Measurements from ENCODE around the gene LRRN3. TPM values are rescaled to one million over a fixed set of nuclear protein-coding genes. Genes with fewer than 3 reads are reported as not detected.

The LRRN3 gene
- total and polyA plus RNA-seq, 2 donors from 2014 or later: 0.54 to 1.1 TPM

DNA sequence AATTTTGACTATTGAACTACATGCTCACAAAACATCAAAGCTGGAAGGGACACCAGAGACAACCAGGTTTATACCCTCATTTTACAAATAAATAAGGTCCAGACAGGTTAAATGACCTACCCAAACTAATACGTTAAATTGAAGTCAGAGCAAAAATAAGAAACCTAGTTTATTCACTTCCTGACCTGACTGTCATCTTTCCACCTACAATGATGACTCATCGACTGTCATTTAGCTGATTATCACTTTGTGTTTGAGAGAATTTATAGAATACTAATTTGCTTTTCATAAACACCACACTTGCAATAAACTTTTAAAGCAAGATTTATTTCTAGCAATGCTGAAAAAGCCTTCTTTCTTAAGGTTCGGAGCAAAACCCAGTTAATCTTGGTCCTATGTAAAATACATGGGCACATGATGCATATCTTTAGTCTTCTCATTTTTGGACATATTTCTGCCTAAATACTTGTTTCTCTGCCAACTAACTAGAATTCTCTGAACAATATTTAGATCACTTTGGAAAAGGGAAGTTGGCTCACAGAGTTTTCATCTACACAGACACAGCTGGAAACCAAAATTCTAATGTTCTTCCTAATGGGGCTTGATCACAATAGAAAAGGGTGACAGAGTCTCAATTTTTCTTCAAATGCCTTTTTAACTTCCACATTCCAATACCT lies 16.7 kb upstream of the LRRN3 start:
- Histone ChIP-seq H3K4me3 (ENCODE audit: low read length in 3 of 3) (no peak overlapping the region), H3K9ac (ENCODE audit: low read length in 3 of 3) (no peak overlapping the region), H3K27me3 (ENCODE audit: control insufficient read depth, insufficient read depth, low read length) (no peaks in the 10 kb centered on the region), H3K27ac (ENCODE audit: low read depth in 2 of 2, low read length in 2 of 2) (no peak overlapping the region), H3K9me3 (ENCODE audit: control insufficient read depth in 2 of 3, insufficient read depth in 1 of 3, low read length in 3 of 3) (no peaks in the 10 kb centered on the region), H3K4me1 (ENCODE audit: control insufficient read depth in 2 of 3, insufficient read depth in 2 of 3, low read depth in 1 of 3, low read length in 3 of 3) (no peaks in the 10 kb centered on the region), H3K36me3 (ENCODE audit: control insufficient read depth in 2 of 3, insufficient read depth in 3 of 3, low read length in 3 of 3) (no peaks in the 10 kb centered on the region)
- DNase-seq (no peak), FAIRE-seq (no peak)
- intact Hi-C loops (cut with DNase I): no loop called here
- TF ChIP-seq, protein P1, sequence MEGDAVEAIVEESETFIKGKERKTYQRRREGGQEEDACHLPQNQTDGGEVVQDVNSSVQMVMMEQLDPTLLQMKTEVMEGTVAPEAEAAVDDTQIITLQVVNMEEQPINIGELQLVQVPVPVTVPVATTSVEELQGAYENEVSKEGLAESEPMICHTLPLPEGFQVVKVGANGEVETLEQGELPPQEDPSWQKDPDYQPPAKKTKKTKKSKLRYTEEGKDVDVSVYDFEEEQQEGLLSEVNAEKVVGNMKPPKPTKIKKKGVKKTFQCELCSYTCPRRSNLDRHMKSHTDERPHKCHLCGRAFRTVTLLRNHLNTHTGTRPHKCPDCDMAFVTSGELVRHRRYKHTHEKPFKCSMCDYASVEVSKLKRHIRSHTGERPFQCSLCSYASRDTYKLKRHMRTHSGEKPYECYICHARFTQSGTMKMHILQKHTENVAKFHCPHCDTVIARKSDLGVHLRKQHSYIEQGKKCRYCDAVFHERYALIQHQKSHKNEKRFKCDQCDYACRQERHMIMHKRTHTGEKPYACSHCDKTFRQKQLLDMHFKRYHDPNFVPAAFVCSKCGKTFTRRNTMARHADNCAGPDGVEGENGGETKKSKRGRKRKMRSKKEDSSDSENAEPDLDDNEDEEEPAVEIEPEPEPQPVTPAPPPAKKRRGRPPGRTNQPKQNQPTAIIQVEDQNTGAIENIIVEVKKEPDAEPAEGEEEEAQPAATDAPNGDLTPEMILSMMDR (IDR thresholded peaks at IDR 0.05; ENCODE audit: borderline replicate concordance, extremely low read depth, insufficient read depth): no peak

DNA sequence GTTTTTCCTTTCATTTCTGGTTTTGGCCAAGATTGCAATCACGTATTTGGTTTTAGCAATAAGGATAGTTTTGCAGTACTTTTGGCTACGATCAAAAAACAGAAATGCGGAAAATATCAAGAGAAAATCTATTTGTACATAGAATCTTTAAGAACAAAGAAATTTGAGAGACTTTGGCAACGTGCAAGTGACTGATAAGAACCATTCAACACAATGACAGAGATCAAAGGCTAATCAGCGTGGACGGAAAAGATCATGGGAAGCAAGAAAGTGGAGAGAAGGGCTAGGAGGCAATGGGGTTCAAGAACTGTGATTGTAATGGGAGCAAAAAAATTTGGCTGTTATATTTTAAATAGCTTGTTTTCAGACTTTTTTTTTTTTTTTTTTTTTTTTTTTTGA lies 16.2 kb upstream of the LRRN3 start:
- H3K27me3 ChIP-seq (ENCODE audit: control insufficient read depth, insufficient read depth, low read length): no peaks in the 10 kb centered on the region
- DNase-seq (no peak), FAIRE-seq (no peak)
- TF ChIP-seq, protein P1 (IDR thresholded peaks at IDR 0.05; ENCODE audit: borderline replicate concordance, extremely low read depth, insufficient read depth): no peak
- H3K36me3 ChIP-seq (ENCODE audit: control insufficient read depth in 2 of 3, insufficient read depth in 3 of 3, low read length in 3 of 3): no peaks in the 10 kb centered on the region
- H3K9ac ChIP-seq (ENCODE audit: low read length in 3 of 3): no peak overlapping the region
- H3K4me1 ChIP-seq (ENCODE audit: control insufficient read depth in 2 of 3, insufficient read depth in 2 of 3, low read depth in 1 of 3, low read length in 3 of 3): no peaks in the 10 kb centered on the region
- no peak overlapping the region for H3K4me3 ChIP-seq (ENCODE audit: low read length in 3 of 3)
- H3K9me3 ChIP-seq (ENCODE audit: control insufficient read depth in 2 of 3, insufficient read depth in 1 of 3, low read length in 3 of 3): no peaks in the 10 kb centered on the region
- no peak overlapping the region for H3K27ac ChIP-seq (ENCODE audit: low read depth in 2 of 2, low read length in 2 of 2)
- intact Hi-C loops (cut with DNase I): no loop called here

DNA sequence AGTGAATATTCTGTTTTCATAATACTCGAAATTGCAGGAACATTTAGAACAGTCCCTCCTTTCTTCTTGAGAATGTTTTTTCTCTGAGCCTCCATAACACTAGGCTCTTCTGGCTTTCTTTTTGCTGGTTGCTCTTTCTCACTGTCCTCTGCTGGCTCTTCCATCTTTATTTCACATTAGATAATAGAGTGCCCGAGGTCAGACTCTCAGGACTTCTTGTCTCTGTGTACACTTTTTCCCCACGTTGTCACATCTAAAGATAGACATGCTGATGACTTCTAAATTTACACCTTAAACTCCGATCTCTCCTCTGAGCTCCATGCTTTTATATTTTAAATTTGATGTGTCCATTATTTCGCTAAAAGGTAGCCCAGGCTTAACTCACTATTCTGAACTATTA lies 15.4 kb upstream of the LRRN3 start:
- H3K27ac ChIP-seq (ENCODE audit: low read depth in 2 of 2, low read length in 2 of 2): no peak overlapping the region
- intact Hi-C loops (cut with DNase I): no loop called here
- DNase-seq (no peak), FAIRE-seq (no peak)
- H3K9me3 ChIP-seq (ENCODE audit: control insufficient read depth in 2 of 3, insufficient read depth in 1 of 3, low read length in 3 of 3): no peaks in the 10 kb centered on the region
- H3K4me1 ChIP-seq (ENCODE audit: control insufficient read depth in 2 of 3, insufficient read depth in 2 of 3, low read depth in 1 of 3, low read length in 3 of 3): no peaks in the 10 kb centered on the region
- H3K4me3 ChIP-seq (ENCODE audit: low read length in 3 of 3): no peak overlapping the region
- no peak overlapping the region for H3K9ac ChIP-seq (ENCODE audit: low read length in 3 of 3)
- TF ChIP-seq, protein P1 (IDR thresholded peaks at IDR 0.05; ENCODE audit: borderline replicate concordance, extremely low read depth, insufficient read depth): no peak
- no peaks in the 10 kb centered on the region for H3K36me3 ChIP-seq (ENCODE audit: control insufficient read depth in 2 of 3, insufficient read depth in 3 of 3, low read length in 3 of 3)
- H3K27me3 ChIP-seq (ENCODE audit: control insufficient read depth, insufficient read depth, low read length): no peaks in the 10 kb centered on the region

DNA sequence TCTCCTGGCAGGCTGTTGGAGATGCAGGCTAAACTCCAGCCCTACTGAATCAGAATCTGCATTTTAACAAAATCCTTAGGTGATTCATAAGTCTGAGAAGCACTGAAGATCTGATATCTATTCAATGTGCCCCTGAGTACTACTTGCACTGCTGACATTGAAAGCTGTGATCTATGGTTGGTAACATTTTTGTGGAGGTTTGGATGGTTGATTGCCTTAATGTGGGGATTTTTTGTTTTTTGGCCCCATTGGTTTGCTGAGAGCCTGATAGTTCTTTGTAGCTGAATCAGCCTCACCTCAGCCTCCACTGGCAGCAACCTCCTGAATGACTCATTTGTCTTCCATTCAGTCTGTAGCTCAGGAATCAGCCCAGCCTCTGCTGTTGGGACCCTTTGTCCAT lies 14.7 kb upstream of the LRRN3 start:
- Histone ChIP-seq H3K4me1 (ENCODE audit: control insufficient read depth in 2 of 3, insufficient read depth in 2 of 3, low read depth in 1 of 3, low read length in 3 of 3) (no peaks in the 10 kb centered on the region), H3K4me3 (ENCODE audit: low read length in 3 of 3) (no peak overlapping the region), H3K9ac (ENCODE audit: low read length in 3 of 3) (no peak overlapping the region), H3K36me3 (ENCODE audit: control insufficient read depth in 2 of 3, insufficient read depth in 3 of 3, low read length in 3 of 3) (no peaks in the 10 kb centered on the region), H3K9me3 (ENCODE audit: control insufficient read depth in 2 of 3, insufficient read depth in 1 of 3, low read length in 3 of 3) (no peaks in the 10 kb centered on the region), H3K27ac (ENCODE audit: low read depth in 2 of 2, low read length in 2 of 2) (no peak overlapping the region), H3K27me3 (ENCODE audit: control insufficient read depth, insufficient read depth, low read length) (no peaks in the 10 kb centered on the region)
- DNase-seq (no peak), FAIRE-seq (no peak)
- intact Hi-C loops (cut with DNase I): no loop called here
- TF ChIP-seq, protein P1 (IDR thresholded peaks at IDR 0.05; ENCODE audit: borderline replicate concordance, extremely low read depth, insufficient read depth): no peak

Measured in kidney (tissue), 14 donors.